Type B pancreatic cell (in vitro differentiated cells): Measurements from ENCODE around the gene TPM1. TPM values are rescaled to one million over a fixed set of nuclear protein-coding genes. Genes with fewer than 3 reads are reported as not detected.

Experiments used
- DNase-seq: peaks from one replicate; pipeline ENCODE4 v3.0.0; 2021; ENCODE audit warnings: mixed read lengths; ENCODE audit not compliant: unreplicated experiment; ENCODE audit errors: extremely low spot score
- H3K27ac Mint-ChIP-seq: 2 replicates; pipeline ENCODE4 v1.8.0; 2021; ENCODE audit warnings: mild to moderate bottlenecking, mixed read lengths
- H3K27me3 Mint-ChIP-seq: 2 replicates; pipeline ENCODE4 v1.8.0; 2021; ENCODE audit warnings: mixed read lengths
- H3K36me3 Mint-ChIP-seq: 2 replicates; pipeline ENCODE4 v1.8.0; 2021; ENCODE audit warnings: mixed read lengths
- H3K4me1 Mint-ChIP-seq: one replicate; pipeline ENCODE4 v1.8.0; 2021; ENCODE audit warnings: mixed read lengths; ENCODE audit not compliant: unreplicated experiment
- H3K4me3 Mint-ChIP-seq: 2 replicates; pipeline ENCODE4 v1.8.0; 2021; ENCODE audit warnings: mild to moderate bottlenecking, mixed read lengths
- H3K9me3 Mint-ChIP-seq: 2 replicates; pipeline ENCODE4 v1.8.0; 2021; ENCODE audit warnings: mixed read lengths
- total RNA-seq: library from RNA; stranded (reverse); gene quantifications from 2 replicates; pipeline ENCODE4 v1.2.1, GENCODE V29; 2021; ENCODE audit warnings: low replicate concordance
- TF ChIP-seq, protein P1 (sequence below): fragments of 200-600 bp; sonication (generic); conservative IDR thresholded peaks from 2 replicates; pipeline ENCODE4 v1.5.0; 2021; ENCODE audit warnings: antibody characterized with exemption, mild to moderate bottlenecking

Gene TPM1
- total RNA-seq, 1 donor from 2014 or later = 447 TPM

DNA sequence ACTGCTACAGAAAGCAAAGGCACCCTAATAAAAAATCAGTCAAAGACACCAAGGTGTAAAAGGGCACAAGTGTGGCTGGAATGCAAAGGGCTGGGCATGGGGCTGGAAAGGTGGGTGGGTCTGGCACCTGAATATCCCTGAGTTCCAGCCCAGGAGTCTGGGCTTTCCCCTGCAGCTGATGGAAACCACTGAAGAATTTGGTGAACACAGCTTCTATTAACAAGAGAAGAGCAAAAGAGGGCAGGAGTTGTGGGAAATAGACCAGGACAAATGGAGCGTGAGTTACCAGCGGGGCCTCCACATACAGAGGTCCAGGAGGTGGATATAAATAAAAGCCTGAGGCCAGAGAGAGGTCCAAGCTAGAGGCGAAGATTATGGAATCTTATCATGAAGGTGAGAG, 45.1 kb upstream of the TPM1 start:
- Mint-ChIP-seq H3K4me1 (peaks cover 40% of the 10 kb centered on the region), H3K36me3 (no peaks in the 10 kb centered on the region), H3K27ac (peak overlapping the region; percentile 45), H3K9me3 (no peaks in the 10 kb centered on the region), H3K4me3 (no peak overlapping the region), H3K27me3 (no peaks in the 10 kb centered on the region)
- TF ChIP-seq, protein P1, sequence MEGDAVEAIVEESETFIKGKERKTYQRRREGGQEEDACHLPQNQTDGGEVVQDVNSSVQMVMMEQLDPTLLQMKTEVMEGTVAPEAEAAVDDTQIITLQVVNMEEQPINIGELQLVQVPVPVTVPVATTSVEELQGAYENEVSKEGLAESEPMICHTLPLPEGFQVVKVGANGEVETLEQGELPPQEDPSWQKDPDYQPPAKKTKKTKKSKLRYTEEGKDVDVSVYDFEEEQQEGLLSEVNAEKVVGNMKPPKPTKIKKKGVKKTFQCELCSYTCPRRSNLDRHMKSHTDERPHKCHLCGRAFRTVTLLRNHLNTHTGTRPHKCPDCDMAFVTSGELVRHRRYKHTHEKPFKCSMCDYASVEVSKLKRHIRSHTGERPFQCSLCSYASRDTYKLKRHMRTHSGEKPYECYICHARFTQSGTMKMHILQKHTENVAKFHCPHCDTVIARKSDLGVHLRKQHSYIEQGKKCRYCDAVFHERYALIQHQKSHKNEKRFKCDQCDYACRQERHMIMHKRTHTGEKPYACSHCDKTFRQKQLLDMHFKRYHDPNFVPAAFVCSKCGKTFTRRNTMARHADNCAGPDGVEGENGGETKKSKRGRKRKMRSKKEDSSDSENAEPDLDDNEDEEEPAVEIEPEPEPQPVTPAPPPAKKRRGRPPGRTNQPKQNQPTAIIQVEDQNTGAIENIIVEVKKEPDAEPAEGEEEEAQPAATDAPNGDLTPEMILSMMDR = no peak
- no peak for DNase-seq

- DNase-seq = no peak
- Mint-ChIP-seq H3K4me1 (peaks cover 37% of the 10 kb centered on the region), H3K4me3 (peak overlapping the region; percentile 23), H3K27me3 (no peaks in the 10 kb centered on the region), H3K27ac (peak overlapping the region; percentile 65), H3K9me3 (no peaks in the 10 kb centered on the region), H3K36me3 (no peaks in the 10 kb centered on the region)
- TF ChIP-seq, protein P1 = no peak
Measured at GRCh38 chr15:62998262-62998890, 44.2 kb upstream of the TPM1 start.

- TF ChIP-seq, protein P1 = no peak
- peak overlapping the region; percentile 13 for H3K4me3 Mint-ChIP-seq
- peaks cover 41% of the 10 kb centered on the region for H3K4me1 Mint-ChIP-seq
- no peaks in the 10 kb centered on the region for H3K27me3 Mint-ChIP-seq
- H3K9me3 Mint-ChIP-seq = no peaks in the 10 kb centered on the region
- H3K27ac Mint-ChIP-seq = peak overlapping the region; percentile 44
- no peak for DNase-seq
- no peaks in the 10 kb centered on the region for H3K36me3 Mint-ChIP-seq
Measured at GRCh38 chr15:62999178-62999577, 43.4 kb upstream of the TPM1 start.

- no peak overlapping the region for H3K4me3 Mint-ChIP-seq
- peaks cover 39% of the 10 kb centered on the region for H3K4me1 Mint-ChIP-seq
- TF ChIP-seq, protein P1 = no peak
- no peak overlapping the region for H3K27ac Mint-ChIP-seq
- DNase-seq = no peak
- no peaks in the 10 kb centered on the region for H3K36me3 Mint-ChIP-seq
- H3K27me3 Mint-ChIP-seq = no peaks in the 10 kb centered on the region
- H3K9me3 Mint-ChIP-seq = no peaks in the 10 kb centered on the region
Measured at GRCh38 chr15:62999923-63000561, 42.5 kb upstream of the TPM1 start.

DNA sequence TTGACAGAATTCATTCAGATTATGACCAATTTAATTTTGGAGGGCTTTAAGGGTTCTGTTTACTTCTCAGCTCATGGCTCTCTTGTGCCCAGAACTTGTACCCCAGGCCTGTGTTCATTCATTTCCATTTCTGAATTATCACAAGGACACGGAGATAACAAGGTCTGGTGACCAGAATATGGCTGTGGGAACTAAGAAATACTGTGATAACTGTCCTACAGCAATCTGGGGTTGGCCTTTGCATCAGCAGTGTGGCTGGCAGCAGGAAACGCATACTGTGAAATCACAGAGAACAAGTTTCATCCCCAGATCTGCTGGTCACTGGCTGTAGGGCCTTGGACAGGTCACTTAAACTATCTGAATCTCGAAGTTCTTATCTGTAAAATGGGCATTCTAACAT, 41.8 kb upstream of the TPM1 start:
- no peak for DNase-seq
- Mint-ChIP-seq H3K27ac (no peak overlapping the region), H3K36me3 (no peaks in the 10 kb centered on the region), H3K4me1 (peaks cover 34% of the 10 kb centered on the region), H3K4me3 (no peak overlapping the region), H3K9me3 (no peaks in the 10 kb centered on the region), H3K27me3 (no peaks in the 10 kb centered on the region)
- TF ChIP-seq, protein P1 = no peak
